ENCODE measurements around the gene DUSP16.

DUSP16 gene

GRCh38 chr12:12428961-12429657 is 133.6 kb downstream of the DUSP16 start:
- POLR2A ChIA-PET, result no interaction called here
- CTCF ChIA-PET, result interaction anchor here (1.1 to 1.5 kb wide), 2 partner anchors 11 to 139 kb away, joined by 3 to 4 read pairs; no protein-coding TSS in a partner anchor
- TF ChIP-seq CTCF (IDR thresholded peaks at IDR 0.05; ENCODE audit: control extremely low read depth, extremely low read depth, low read depth, missing control alignments), result no peak
- no peak for DNase-seq (ENCODE audit: extremely low spot score)

GRCh38 chr12:12428047-12428446 is 134.6 kb downstream of the DUSP16 start:
- DNase-seq (ENCODE audit: extremely low spot score), result peak; percentile 35
- POLR2A ChIA-PET, result no interaction called here

GRCh38 chr12:12427568-12427967 is 135.1 kb downstream of the DUSP16 start:
- ChIA-PET CTCF (interaction anchor here (0.9 to 1.3 kb wide), 2 partner anchors 9 to 11 kb away, joined by 3 to 4 read pairs; no protein-coding TSS in a partner anchor), POLR2A (no interaction called here)
- TF ChIP-seq CTCF (IDR thresholded peaks at IDR 0.05; ENCODE audit: control extremely low read depth, extremely low read depth, low read depth, missing control alignments), result no peak
- no peak for DNase-seq (ENCODE audit: extremely low spot score)

More at GRCh38 chr12:12428047-12428446, 134.6 kb downstream of the DUSP16 start:
- no peak for TF ChIP-seq CTCF (IDR thresholded peaks at IDR 0.05; ENCODE audit: control extremely low read depth, extremely low read depth, low read depth, missing control alignments)
- CTCF ChIA-PET, result no interaction called here

GRCh38 chr12:12425616-12426015 is 137.0 kb downstream of the DUSP16 start:
- ChIA-PET CTCF (interaction anchor here (1.1 kb wide), 1 partner anchor 11 kb away, joined by 5 read pairs; no protein-coding TSS in a partner anchor), POLR2A (no interaction called here)
- TF ChIP-seq CTCF (IDR thresholded peaks at IDR 0.05; ENCODE audit: control extremely low read depth, extremely low read depth, low read depth, missing control alignments), result no peak
- no peak for DNase-seq (ENCODE audit: extremely low spot score)

GRCh38 chr12:12425001-12425400 is 137.7 kb downstream of the DUSP16 start:
- no peak for DNase-seq (ENCODE audit: extremely low spot score)
- no peak for TF ChIP-seq CTCF (IDR thresholded peaks at IDR 0.05; ENCODE audit: control extremely low read depth, extremely low read depth, low read depth, missing control alignments)
- ChIA-PET POLR2A (no interaction called here), CTCF (interaction anchor here (1.1 kb wide), 1 partner anchor 11 kb away, joined by 5 read pairs; no protein-coding TSS in a partner anchor)

Data from GM10248 (cell line).